Colonic mucosa (tissue), 4 donors: ENCODE measurements around the gene ABHD10. TPM values are rescaled to one million over a fixed set of nuclear protein-coding genes. Genes with fewer than 3 reads are reported as not detected.

Experiments used
- DNase-seq: peaks from one replicate; pipeline ENCODE4 v3.0.0-alpha.2; 2020
- H3K27ac ChIP-seq: fragments of 200-600 bp; one replicate; pipeline ENCODE4 v1.8.0; 2021
- H3K27me3 ChIP-seq: fragments of 200-600 bp; one replicate; pipeline ENCODE4 v1.8.0; 2021
- H3K36me3 ChIP-seq: fragments of 200-600 bp; one replicate; pipeline ENCODE4 v1.8.0; 2021
- H3K4me1 ChIP-seq: fragments of 200-600 bp; one replicate; pipeline ENCODE4 v1.8.0; 2021; ENCODE audit warnings: mild to moderate bottlenecking
- H3K4me3 ChIP-seq: fragments of 200-600 bp; one replicate; pipeline ENCODE4 v1.8.0; 2021
- H3K9ac ChIP-seq, 2 donors: one replicate each; pipeline ENCODE4 v1.7.0; 2013; ENCODE audit warnings: control low read depth in 2 of 2, low read depth in 2 of 2, low read length in 2 of 2
- H3K9me3 ChIP-seq: fragments of 200-600 bp; one replicate; pipeline ENCODE4 v1.8.0; 2021
- intact Hi-C: fragments of 100-400 bp; cut with DNase I; formaldehyde crosslinking; loops from one replicate; pipeline ENCODE4 v1.14.1; 2022
- total RNA-seq, 2 donors: library from RNA; stranded (reverse); fragmentation: NEBNext Ultra II Directional in 1 of 2; extraction: Animal tissue kit (Norgen Biotek cat#: 25700) in 1 of 2; gene quantifications; one replicate each; pipeline ENCODE4 v1.2.1, GENCODE V29; 2021
- TF ChIP-seq, protein P1 (sequence below): fragments of 200-600 bp; IDR thresholded peaks from one replicate; pipeline ENCODE4 v1.8.0; 2022; ENCODE audit warnings: antibody characterized with exemption, mild to moderate bottlenecking
- donor health status: healthy.
- donor health status: DM: no; HTN: no; CAD: no.
- donor health status: DM: no; HTN: no; CAD: no.

The ABHD10 gene
- total RNA-seq, 2 donors from 2014 or later: 27.8 to 31.7 TPM

GRCh38 chr3:112001526-112001925, 22.7 kb downstream of the ABHD10 start:
- no peak overlapping the region for H3K9ac ChIP-seq
- no peak overlapping the region for H3K4me3 ChIP-seq
- no peaks in the 10 kb centered on the region for H3K4me1 ChIP-seq
- intact Hi-C loops: no loop called here
- H3K9me3 ChIP-seq: no peaks in the 10 kb centered on the region
- TF ChIP-seq, protein P1, sequence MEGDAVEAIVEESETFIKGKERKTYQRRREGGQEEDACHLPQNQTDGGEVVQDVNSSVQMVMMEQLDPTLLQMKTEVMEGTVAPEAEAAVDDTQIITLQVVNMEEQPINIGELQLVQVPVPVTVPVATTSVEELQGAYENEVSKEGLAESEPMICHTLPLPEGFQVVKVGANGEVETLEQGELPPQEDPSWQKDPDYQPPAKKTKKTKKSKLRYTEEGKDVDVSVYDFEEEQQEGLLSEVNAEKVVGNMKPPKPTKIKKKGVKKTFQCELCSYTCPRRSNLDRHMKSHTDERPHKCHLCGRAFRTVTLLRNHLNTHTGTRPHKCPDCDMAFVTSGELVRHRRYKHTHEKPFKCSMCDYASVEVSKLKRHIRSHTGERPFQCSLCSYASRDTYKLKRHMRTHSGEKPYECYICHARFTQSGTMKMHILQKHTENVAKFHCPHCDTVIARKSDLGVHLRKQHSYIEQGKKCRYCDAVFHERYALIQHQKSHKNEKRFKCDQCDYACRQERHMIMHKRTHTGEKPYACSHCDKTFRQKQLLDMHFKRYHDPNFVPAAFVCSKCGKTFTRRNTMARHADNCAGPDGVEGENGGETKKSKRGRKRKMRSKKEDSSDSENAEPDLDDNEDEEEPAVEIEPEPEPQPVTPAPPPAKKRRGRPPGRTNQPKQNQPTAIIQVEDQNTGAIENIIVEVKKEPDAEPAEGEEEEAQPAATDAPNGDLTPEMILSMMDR: no peak
- no peaks in the 10 kb centered on the region for H3K27me3 ChIP-seq
- no peak overlapping the region for H3K27ac ChIP-seq
- DNase-seq: no peak
- no peaks in the 10 kb centered on the region for H3K36me3 ChIP-seq

DNA sequence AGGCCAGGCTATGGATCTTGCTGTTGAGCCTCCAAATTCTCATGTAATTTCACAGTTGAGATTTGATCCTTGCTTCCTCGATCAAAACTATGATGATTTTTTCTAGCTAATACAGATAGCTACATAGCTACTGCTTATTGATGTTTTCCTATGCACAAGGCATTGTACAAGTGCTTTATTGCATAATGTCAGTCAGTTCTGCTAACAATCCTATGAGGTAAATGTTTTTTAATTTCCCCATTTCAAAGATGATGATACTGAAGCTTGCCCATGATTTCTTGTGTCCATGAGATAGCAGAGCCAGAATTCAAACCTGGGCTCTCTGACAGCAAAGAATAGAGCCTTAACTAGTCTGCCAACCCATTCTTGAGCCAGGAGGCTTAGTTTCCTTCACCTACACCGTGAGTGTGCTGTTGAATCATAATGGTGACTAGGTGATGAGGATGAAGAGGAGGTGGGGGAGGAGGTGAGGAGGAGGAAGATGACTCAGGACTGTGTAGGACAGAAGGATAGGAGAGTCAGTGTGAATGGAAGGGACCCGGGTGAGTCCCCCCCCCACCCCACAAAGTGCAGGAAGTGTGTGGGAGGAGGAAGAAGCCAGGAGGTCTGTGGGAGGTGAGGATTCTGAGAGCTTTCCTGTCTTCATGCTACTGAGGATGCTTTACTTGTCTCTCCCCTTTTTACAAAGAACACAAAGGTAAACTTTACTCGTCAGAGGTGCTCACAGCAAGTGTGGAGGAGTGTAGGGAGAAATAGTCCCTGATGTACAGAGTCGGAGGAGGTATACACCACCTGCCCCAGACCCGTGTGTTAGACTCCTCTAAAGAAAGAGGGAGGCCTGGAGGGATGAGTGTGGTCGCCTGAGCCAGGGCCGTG, 23.5 kb downstream of the ABHD10 start:
- DNase-seq: no peak
- Histone ChIP-seq H3K9ac (no peak overlapping the region), H3K4me1 (no peaks in the 10 kb centered on the region), H3K27ac (no peak overlapping the region), H3K4me3 (no peak overlapping the region), H3K27me3 (no peaks in the 10 kb centered on the region), H3K36me3 (no peaks in the 10 kb centered on the region), H3K9me3 (no peaks in the 10 kb centered on the region)
- intact Hi-C loops: no loop called here
- TF ChIP-seq, protein P1: no peak

- no peaks in the 10 kb centered on the region for H3K9me3 ChIP-seq
- DNase-seq: no peak
- no peak overlapping the region for H3K27ac ChIP-seq
- H3K36me3 ChIP-seq: no peaks in the 10 kb centered on the region
- no peak overlapping the region for H3K9ac ChIP-seq
- intact Hi-C loops: no loop called here
- TF ChIP-seq, protein P1: no peak
- H3K27me3 ChIP-seq: no peaks in the 10 kb centered on the region
- no peaks in the 10 kb centered on the region for H3K4me1 ChIP-seq
- no peak overlapping the region for H3K4me3 ChIP-seq
Measured at GRCh38 chr3:112003321-112004080, 24.7 kb downstream of the ABHD10 start.

- intact Hi-C loops: no loop called here
- Histone ChIP-seq H3K27me3 (no peaks in the 10 kb centered on the region), H3K27ac (no peak overlapping the region), H3K36me3 (no peaks in the 10 kb centered on the region), H3K4me3 (no peak overlapping the region), H3K9ac (no peak overlapping the region), H3K9me3 (no peaks in the 10 kb centered on the region), H3K4me1 (no peaks in the 10 kb centered on the region)
- TF ChIP-seq, protein P1: no peak
- no peak for DNase-seq
Measured at GRCh38 chr3:112004187-112004586, 25.4 kb downstream of the ABHD10 start.

DNA sequence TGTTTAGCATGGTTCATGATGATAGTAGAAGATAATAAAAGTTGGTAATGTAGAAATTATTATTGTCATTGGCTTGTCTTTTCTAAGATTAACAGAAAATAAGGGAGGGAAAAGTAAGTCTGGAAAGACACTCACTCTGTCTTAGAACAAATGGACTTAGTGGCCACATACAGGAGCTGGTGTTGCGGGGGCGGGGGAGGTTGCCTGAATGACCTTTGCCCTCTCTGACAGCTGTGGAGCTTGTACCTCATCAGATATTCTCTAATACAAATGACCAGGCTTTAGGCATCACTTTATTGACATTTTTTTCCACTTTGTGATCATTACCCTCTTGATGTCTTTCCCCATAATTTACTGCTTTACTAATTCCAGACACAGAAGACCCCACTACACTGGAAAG, 25.8 kb downstream of the ABHD10 start:
- no peak overlapping the region for H3K9ac ChIP-seq
- H3K27ac ChIP-seq: no peak overlapping the region
- H3K4me3 ChIP-seq: no peak overlapping the region
- no peak for DNase-seq
- intact Hi-C loops: no loop called here
- no peaks in the 10 kb centered on the region for H3K36me3 ChIP-seq
- H3K4me1 ChIP-seq: no peaks in the 10 kb centered on the region
- no peaks in the 10 kb centered on the region for H3K9me3 ChIP-seq
- TF ChIP-seq, protein P1: no peak
- no peaks in the 10 kb centered on the region for H3K27me3 ChIP-seq
